HepG2 (cell line): ENCODE results near the gene POFUT1. TPM values are rescaled to one million over a fixed set of nuclear protein-coding genes. Genes with fewer than 3 reads are reported as not detected.

Experiments used
- ATAC-seq: fragments of 200-7000 bp; cut with Tn5 transposase; 3 replicates; pipeline ENCODE4 v1.9.1; 2020; ENCODE audit warnings: mild to moderate bottlenecking, moderate library complexity
- BruUV-seq: library from RNA; stranded (reverse); fragments of 400-500 nt; replicated peaks from 2 replicates; lab custom pipeline; 2021; lab: Mats Ljungman, UMichigan
- CTCF ChIA-PET: fragments of 300-600 bp; formaldehyde crosslinking; extraction: SDS; loops from one replicate; lab custom pipeline; 2021; ENCODE audit warnings: low total read pairs, inconsistent platforms, low intra/inter-chr PET ratio; lab: Yijun Ruan, JAX
- POLR2A ChIA-PET: fragments of 350-600 bp; sonication (Branson Sonifier 250); formaldehyde crosslinking; loops from one replicate; lab custom pipeline; 2020; ENCODE audit warnings: antibody characterized with exemption, inconsistent platforms; lab: Yijun Ruan, JAX
- DNase-seq: peaks from one replicate; pipeline ENCODE4 v3.0.0-alpha.2; 2015; ENCODE audit warnings: low spot score
- FAIRE-seq: peaks from 3 replicates; lab custom pipeline; 2011; peaks lifted over from hg19 to GRCh38; lab: Jason Lieb, UNC
- H2AFZ ChIP-seq: one replicate; pipeline ENCODE4 v1.6.1; 2011; ENCODE audit warnings: low read length, inconsistent platforms
- H3K27ac ChIP-seq: fragments of 300-600 bp; 3 replicates; pipeline ENCODE4 v1.8.0; 2011; ENCODE audit warnings: mixed run types, mild to moderate bottlenecking, mixed read lengths, low read length, inconsistent platforms; ENCODE audit not compliant: insufficient read depth; ENCODE audit errors: extremely low read length
- H3K27me3 ChIP-seq, 2 experiments: fragments of 200-600 bp in 1 of 2; 2 replicates in 1 of 2; 3 replicates in 1 of 2; pipeline versions ENCODE4 v1.6.0 to v1.8.0; 2011; ENCODE audit warnings: low read length in 2 of 2, mild to moderate bottlenecking in 2 of 2, moderate library complexity in 2 of 2, inconsistent platforms in 1 of 2; ENCODE audit not compliant: insufficient read depth in 2 of 2, control insufficient read depth in 1 of 2
- H3K36me3 ChIP-seq, 2 experiments: fragments of 200-600 bp in 1 of 2; replicated peaks in 1 of 2; 2 replicates in 1 of 2; 3 replicates in 1 of 2; pipeline versions ENCODE4 v1.5.1 to v1.8.0; 2011; ENCODE audit warnings: low read length in 2 of 2, inconsistent platforms in 1 of 2; ENCODE audit not compliant: insufficient read depth in 2 of 2, control insufficient read depth in 1 of 2
- H3K4me1 ChIP-seq: 2 replicates; pipeline ENCODE4 v1.5.1; 2012; ENCODE audit warnings: low read length, inconsistent platforms; ENCODE audit not compliant: insufficient read depth
- H3K4me2 ChIP-seq: 2 replicates; pipeline ENCODE4 v1.6.0; 2011; ENCODE audit warnings: low read depth, low read length, inconsistent platforms
- H3K4me3 ChIP-seq, 3 experiments: fragments of 200-600 bp in 1 of 3; sonication (generic), shearing (Covaris generic) in 1 of 3; replicated peaks in 1 of 3; 2 replicates each; pipeline ENCODE4 v1.5.1; 2011 to 2016; ENCODE audit warnings: low read length in 3 of 3, inconsistent platforms in 2 of 3, low read depth in 2 of 3, mild to moderate bottlenecking in 2 of 3, control low read depth in 1 of 3, mixed read lengths in 1 of 3; ENCODE audit not compliant: insufficient read depth in 1 of 3
- H3K79me2 ChIP-seq: one replicate; pipeline ENCODE4 v1.6.1; 2011; ENCODE audit warnings: low read length, inconsistent platforms; ENCODE audit not compliant: insufficient read depth
- H3K9ac ChIP-seq: 2 replicates; pipeline ENCODE4 v1.6.0; 2011; ENCODE audit warnings: mild to moderate bottlenecking, low read depth, low read length, inconsistent platforms; ENCODE audit not compliant: insufficient read depth
- H3K9me3 ChIP-seq: 2 replicates; pipeline ENCODE4 v1.5.1; 2012; ENCODE audit warnings: mild to moderate bottlenecking, low read length
- H4K20me1 ChIP-seq: 2 replicates; pipeline ENCODE4 v1.6.0; 2011; ENCODE audit warnings: inconsistent platforms, mild to moderate bottlenecking, low read length, moderate library complexity; ENCODE audit not compliant: insufficient read depth
- EED ChIP-seq: sonication (generic); formaldehyde crosslinking; IDR thresholded peaks from 2 replicates; pipeline ENCODE4 v1.5.0; 2020; ENCODE audit warnings: mild to moderate bottlenecking, missing genetic modification reagents
- SPEN ChIP-seq: sonication (generic); formaldehyde crosslinking; IDR thresholded peaks from 2 replicates; pipeline ENCODE4 v1.5.1; 2020; ENCODE audit warnings: low read depth, mild to moderate bottlenecking, missing genetic modification reagents
- ZBTB39 ChIP-seq: sonication (generic); formaldehyde crosslinking; IDR thresholded peaks from 2 replicates; pipeline ENCODE4 v1.5.0; 2020; ENCODE audit warnings: missing genetic modification reagents
- ZNF572 ChIP-seq: sonication (generic); formaldehyde crosslinking; IDR thresholded peaks from 2 replicates; pipeline ENCODE4 v1.5.1; 2020; ENCODE audit warnings: mild to moderate bottlenecking, missing genetic modification reagents
- ZNF788 ChIP-seq: sonication (generic); formaldehyde crosslinking; IDR thresholded peaks from 2 replicates; pipeline ENCODE4 v1.5.0; 2020; ENCODE audit warnings: mild to moderate bottlenecking, missing genetic modification reagents, borderline replicate concordance
- ZSCAN31 ChIP-seq: sonication (generic); formaldehyde crosslinking; IDR thresholded peaks from 2 replicates; pipeline ENCODE4 v1.5.0; 2020; ENCODE audit warnings: low read depth, mild to moderate bottlenecking, missing genetic modification reagents
- WGBS: methylation state at CpG from one replicate; pipeline ENCODE4 v1.1.6; 2017; ENCODE audit warnings: low lambda C conversion rate; 5-methylcytosine and 5-hydroxymethylcytosine counted together
- in situ Hi-C: cut with HindIII; loops from 2 replicates; pipeline ENCODE4 v1.10.0; 2017; ENCODE audit warnings: low pct_unique_long_range_greater_than_20kb; ENCODE audit not compliant: extremely low pct_ligation_motif_present
- intact Hi-C: fragments of 100-400 bp; cut with micrococcal nuclease; formaldehyde crosslinking; loops from one replicate; pipeline ENCODE4 v1.10.0; 2022; ENCODE audit not compliant: unreplicated experiment
- polyA plus RNA-seq, 8 experiments: library from polyadenylated mRNA; depleted of rRNA in 3 of 8; stranded (reverse) in 7 of 8; unstranded in 1 of 8; fragments of >200 nt; fragmentation: Illumina TruSeq in 4 of 8; extraction: Trizol in 4 of 8; gene quantifications; 2 replicates each; pipeline versions ENCODE4 v1.2.1 to v1.2.3, GENCODE V29; 2011 to 2016; ENCODE audit warnings: low read depth in 4 of 8, missing spikeins in 1 of 8, mixed read lengths in 1 of 8; ENCODE audit not compliant: insufficient read depth in 1 of 8
- total RNA-seq, 5 experiments: library from RNA; depleted of rRNA; stranded (reverse); fragments of >200 nt; fragmentation: Illumina TruSeq; extraction: Trizol; gene quantifications; 2 replicates each; pipeline ENCODE4 v1.2.3, GENCODE V29; 2016; ENCODE audit warnings: low read depth in 1 of 5

The POFUT1 gene
- total and polyA plus RNA-seq, 2 of the 13 experiments (the other 11 are each of a cell fraction or from before 2014, with no cell fraction given), result 35.5 to 58.3 TPM

DNA sequence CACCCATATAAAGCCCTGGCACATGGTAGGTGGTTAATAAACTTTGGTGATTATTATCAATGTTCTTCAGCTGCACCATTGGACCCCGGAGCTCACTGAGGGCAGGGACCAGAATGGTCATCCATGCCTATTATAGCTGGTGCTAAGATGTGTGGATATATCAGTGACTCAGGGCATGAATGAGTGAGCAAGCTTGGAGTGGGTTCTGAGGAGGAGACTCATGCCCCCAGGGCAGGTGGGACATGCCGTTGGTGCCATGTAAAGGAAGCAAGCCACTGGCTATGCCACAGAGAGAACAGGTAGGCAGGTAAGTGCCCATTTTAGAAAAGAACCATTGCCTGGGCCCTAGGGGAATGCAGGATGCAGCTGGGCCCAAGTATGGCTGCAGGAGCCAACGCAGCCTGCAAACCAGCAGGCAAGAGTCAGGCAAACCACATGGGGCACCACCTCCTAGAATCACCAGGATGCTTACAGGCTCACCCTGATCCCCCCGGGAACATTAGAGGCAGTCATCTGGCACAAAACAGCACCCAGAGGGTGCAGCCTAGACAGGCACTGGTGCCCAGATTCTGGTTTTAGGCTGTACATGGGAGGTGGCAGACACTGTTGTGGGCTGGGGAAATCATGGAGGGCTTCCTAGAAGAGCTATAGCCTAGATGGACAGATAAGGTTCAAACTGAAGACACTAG is 23.6 kb upstream of the POFUT1 start:
- POLR2A ChIA-PET, result interaction anchor here (0.9 kb wide), 1 partner anchor 60 kb away, joined by 4 read pairs; no protein-coding TSS in a partner anchor
- Histone ChIP-seq H3K9me3 (no peaks in the 10 kb centered on the region), H3K27ac (no peak overlapping the region), H3K36me3 (no peaks in the 10 kb centered on the region), H3K4me2 (no peak overlapping the region), H2AFZ (no peak overlapping the region), H3K4me3 (no peak overlapping the region), H4K20me1 (no peaks in the 10 kb centered on the region), H3K9ac (no peak overlapping the region), H3K4me1 (peaks cover 25% of the 10 kb centered on the region), H3K27me3 (no peaks in the 10 kb centered on the region), H3K79me2 (no peaks in the 10 kb centered on the region)
- no peak for DNase-seq
- in situ Hi-C loops, result no loop called here
- intact Hi-C loops, result no loop called here
- BruUV-seq, result no TSS peak
- CTCF ChIA-PET, result no interaction called here
- 85% methylated on average over 4 of the region's 4 CpGs for WGBS
- FAIRE-seq, result no peak
- ATAC-seq, result no peak
- TF ChIP-seq ZNF572 (CRISPR knock-in tag), result 0 out of 2 replicates have a peak, but pooled peaks have one; percentile 38
- no peak for TF ChIP-seq SPEN
- 0 out of 2 replicates have a peak, but pooled peaks have one; percentile 29 for TF ChIP-seq ZBTB39 (CRISPR knock-in tag)
- 0 out of 2 replicates have a peak, but pooled peaks have one; percentile 21 for TF ChIP-seq ZNF788
- 0 out of 2 replicates have a peak, but pooled peaks have one; percentile 67 for TF ChIP-seq EED (CRISPR knock-in tag)
- TF ChIP-seq ZSCAN31 (CRISPR knock-in tag), result 0 out of 2 replicates have a peak, but pooled peaks have one; percentile 26
